B cell (primary cell): ENCODE measurements around the gene NUDT4.

ENCODE experiments used
- CTCF ChIP-seq: fragments of 200-600 bp; IDR thresholded peaks from one replicate; pipeline ENCODE4 v1.8.0; 2022; ENCODE audit warnings: antibody characterized with exemption, mild to moderate bottlenecking
- EZH2 ChIP-seq: IDR thresholded peaks from 2 replicates; pipeline ENCODE4 v1.6.1; 2012; ENCODE audit warnings: borderline replicate concordance, low read depth, mild to moderate bottlenecking, moderate library complexity, low read length; ENCODE audit not compliant: insufficient read depth, poor library complexity, severe bottlenecking

- TF ChIP-seq CTCF = no peak
- no peak for TF ChIP-seq EZH2
Observed at GRCh38 chr12:93408813-93409212, 31.1 kb downstream of the NUDT4 start.
